Endometrial microvascular endothelial cells (primary cell): Measurements from ENCODE around the gene SSC5D. TPM values are rescaled to one million over a fixed set of nuclear protein-coding genes. Genes with fewer than 3 reads are reported as not detected.

Source experiments
- in situ Hi-C: cut with HindIII; loops from 2 replicates; pipeline ENCODE4 v1.10.0; 2017; ENCODE audit warnings: low sequenced_read_pairs, low pct_unique_long_range_greater_than_20kb; ENCODE audit errors: inconsistent ontology term
- total RNA-seq: library from RNA; depleted of rRNA; stranded (reverse); fragments of >200 nt; gene quantifications from one replicate; pipeline ENCODE4 v1.2.3, GENCODE V29; 2015; ENCODE audit errors: inconsistent ontology term

The SSC5D gene
- total RNA-seq, 1 donor from 2014 or later: 1.1 TPM

GRCh38 chr19:55453511-55454260 lies 34.5 kb upstream of the SSC5D start:
- in situ Hi-C loops: no loop called here

- in situ Hi-C loops: no loop called here
These were observed 33.4 kb upstream of the SSC5D start for GRCh38 chr19:55454787-55455243.

DNA sequence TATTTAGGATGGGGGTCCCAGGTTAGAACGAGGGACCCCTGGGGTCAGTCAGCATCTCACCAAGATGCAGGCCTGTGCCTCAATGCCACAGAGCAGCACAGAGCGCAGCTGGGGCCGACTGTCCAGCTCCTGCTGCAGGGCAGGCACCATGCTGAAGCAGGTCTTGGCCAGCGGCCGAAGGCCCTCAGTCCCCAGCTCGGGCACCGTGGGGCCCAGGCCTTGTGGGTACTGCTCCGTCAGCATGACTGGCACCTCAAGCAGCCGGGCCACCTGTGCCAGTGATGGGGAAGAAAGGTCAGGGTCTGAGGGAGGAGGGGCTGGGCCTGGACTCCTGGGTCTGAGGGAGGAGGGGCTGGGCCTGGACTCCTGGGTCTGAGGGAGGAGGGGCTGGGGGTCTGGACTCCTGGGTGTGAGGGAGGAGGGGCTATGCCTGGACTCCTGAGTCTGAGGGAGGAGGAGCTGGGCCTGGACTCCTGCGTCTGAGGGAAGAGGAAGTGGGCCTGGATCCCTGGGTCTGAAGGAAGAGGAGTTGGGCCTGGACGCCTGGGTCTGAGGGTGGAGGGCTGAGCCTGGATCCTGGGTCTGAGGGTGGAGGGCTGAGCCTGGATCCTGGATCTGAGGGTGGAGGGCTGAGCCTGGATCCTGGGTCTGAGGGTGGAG lies 32.5 kb upstream of the SSC5D start:
- in situ Hi-C loops: no loop called here

GRCh38 chr19:55456347-55456746 lies 31.9 kb upstream of the SSC5D start:
- in situ Hi-C loops: no loop called here

DNA sequence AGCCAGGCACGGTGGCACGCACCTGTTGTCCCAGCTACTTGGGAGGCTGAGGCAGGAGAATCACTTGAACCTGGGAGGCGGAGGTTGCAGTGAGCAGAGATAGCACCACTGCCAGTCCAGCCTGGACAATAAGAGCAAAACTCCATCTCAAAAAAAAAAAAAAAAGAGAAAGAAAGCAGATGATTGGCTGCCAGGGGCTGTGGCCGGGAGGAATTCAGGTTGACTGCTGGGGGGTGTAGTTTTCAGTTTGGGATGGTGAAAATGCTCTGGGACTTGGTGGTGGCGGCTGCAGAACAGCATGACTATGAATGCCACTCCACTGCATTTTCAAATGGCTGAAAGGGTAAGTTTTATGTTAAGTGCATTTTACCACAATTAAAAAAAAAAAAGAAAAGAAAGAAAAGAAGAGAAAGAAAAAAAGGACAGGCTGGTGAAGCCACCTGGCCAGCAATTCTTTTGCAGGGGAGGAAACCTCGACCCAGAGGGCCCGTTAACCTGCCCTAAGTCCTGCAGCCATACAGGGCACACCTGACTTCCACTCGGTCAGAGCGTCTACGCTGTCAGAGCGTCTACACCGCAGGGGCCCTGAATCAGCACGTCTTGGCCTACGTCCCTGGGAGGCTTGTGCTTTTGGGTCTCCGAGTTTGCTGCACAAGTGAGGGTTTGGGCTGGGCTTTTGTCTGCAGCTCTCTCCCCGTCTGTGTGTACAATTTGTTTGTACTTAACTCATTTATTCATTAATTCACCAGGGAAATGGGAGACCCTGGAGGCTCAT lies 30.4 kb upstream of the SSC5D start:
- in situ Hi-C loops: no loop called here

DNA sequence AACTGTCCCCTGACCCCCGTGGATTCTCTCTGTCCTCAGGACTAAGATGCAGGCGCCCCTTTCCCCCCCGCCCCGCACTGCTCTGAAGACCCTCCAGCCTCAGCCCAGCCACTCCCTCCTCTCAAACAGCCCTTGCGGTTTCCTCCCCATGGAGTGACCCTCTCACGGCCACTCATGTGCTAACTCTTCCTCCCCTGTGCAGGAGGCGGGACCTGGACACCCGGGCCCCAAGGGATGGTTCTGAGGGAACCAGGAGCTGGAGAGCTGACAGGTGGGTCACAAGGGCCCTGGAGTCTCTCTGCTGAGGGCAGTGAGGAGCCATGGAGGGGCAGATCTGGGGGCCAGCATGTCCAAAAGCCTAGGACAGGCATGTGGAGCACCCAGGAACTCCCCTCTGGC lies 28.7 kb upstream of the SSC5D start:
- in situ Hi-C loops: no loop called here

DNA sequence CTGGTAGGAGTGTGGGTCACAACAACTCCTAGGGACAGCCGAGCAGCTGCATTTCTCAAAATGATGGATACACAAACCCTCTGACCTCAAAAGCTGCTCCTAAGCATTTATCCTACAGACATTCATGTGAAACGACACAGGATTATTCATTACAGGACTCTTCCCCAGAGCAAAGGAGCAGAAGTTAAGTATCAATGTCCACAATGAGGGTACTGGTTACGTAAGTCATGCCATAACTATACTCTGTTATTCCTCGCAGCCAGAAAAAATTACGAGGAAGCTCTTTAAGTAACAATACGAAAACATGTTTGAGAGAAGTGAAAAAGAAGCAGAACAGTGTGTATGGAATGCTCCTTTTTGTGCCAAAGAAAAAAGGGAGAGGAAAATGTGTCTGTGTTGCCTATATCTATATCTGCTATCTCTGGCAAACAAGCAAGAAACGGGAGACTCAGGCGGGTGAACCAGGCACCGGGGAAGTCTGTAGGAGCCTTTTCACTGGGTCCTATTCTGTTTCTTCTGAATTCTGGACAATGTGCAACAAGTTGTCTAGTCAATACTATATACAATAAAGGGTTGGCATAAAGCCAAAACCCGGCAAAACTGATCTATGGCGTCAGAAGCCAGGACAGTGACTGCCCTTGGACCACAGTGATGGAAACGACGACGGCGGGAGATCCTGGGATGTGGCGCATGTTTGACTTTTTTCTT lies 28.1 kb upstream of the SSC5D start:
- in situ Hi-C loops: no loop called here

DNA sequence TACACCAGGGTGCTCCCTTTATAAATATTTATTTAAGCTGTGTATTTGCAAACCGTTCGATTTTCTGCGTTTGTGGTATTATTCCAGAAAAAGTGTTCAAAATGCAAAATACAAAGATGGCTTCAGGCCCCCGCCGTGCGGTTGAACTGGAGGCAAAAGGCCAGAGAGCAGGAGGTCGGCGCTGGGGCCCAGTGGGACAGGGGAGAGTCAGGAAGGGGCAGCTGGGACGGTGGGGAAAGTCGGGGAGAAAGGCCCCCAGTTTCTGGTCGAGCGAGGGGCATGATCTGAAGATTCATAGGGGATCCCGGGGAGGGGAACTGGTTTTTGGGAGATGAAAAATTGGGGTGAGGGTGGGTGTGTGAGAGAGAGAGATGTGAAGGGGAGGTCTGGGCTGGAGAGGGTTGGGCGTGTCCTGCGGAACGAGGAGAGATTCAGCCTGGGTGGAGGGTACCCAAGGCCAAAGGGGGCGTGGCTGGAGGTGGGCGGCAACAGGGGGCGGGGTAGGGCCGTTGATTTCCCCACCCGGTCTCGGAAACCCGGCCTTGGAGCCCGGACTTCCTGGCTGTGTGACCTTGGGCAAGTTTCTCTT lies 27.5 kb upstream of the SSC5D start:
- in situ Hi-C loops: no loop called here

DNA sequence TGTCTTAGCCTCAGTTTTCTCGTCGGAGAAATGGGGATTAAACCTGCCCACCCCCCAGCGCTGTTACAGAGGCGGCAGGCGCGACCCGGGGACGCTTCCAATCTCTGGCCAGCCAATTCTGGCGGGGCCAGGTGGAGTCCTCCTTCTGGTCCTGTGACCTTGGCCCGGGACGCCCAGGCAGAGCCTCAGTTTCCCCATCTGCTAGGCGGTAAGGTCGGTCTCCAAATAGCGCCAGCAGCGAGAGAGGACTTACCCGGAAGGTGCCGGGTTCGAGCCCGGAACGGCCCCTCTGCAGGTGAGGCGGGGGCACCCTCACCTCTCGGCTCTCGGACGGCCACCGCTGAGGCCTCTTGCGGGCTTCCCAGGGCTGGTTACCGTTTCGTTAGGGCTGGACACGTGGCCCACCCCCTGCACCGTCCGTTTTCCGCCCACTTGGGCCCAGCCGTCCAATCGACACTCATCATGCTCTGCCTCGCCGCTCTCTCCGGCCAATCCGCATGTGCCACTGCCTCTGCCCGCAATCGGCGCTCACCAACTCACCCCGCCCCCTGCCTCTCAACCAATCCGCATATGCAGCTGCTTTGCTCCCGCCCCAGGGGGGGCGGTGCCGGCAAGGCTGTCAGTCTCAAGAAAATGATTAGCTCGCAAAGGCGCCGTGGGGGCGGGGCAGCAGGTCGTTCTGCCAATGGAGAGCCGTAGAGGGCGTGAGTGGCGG lies 26.8 kb upstream of the SSC5D start, which contains the start of gene ISOC2:
Gene ISOC2, minus strand, starts transcription at position 384 of the 715 bp plus-strand sequence. CDS start 5,156 bp downstream, outside the sequence.
- in situ Hi-C loops: no loop called here

- in situ Hi-C loops: no loop called here
These were observed 26.1 kb upstream of the SSC5D start for GRCh38 chr19:55461974-55462626.

- in situ Hi-C loops: no loop called here
These were observed 25.5 kb upstream of the SSC5D start for GRCh38 chr19:55462722-55463121.

DNA sequence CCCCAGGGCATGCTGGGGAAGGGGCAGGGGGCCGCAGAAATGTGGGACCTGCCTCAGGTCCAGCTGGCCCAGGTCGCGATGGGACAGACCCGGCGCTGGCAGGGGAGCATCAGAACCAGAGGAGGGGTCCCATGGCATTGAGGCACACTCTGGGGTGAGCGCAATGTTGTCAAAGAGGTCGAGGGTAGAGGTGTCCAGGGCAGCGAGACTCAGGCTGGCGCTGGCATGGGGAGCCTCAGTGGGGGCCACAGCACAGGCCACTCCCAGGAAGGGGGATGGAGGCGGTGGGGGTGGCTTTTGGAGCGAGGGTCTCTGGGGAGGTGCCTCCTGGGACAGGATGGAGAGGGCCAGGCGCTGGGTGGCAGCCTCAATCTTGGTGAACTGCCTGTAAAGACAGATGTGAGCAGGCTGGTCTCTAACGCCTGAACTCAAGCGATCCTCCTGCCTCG lies 24.6 kb upstream of the SSC5D start:
- in situ Hi-C loops: no loop called here

- in situ Hi-C loops: no loop called here
These were observed 24.1 kb upstream of the SSC5D start for GRCh38 chr19:55464039-55464661.

GRCh38 chr19:55464662-55465054 lies 23.6 kb upstream of the SSC5D start, which contains the start of gene C19orf85:
C19orf85 (minus strand) TSS chr19:55464751; CDS start chr19:55464554, 197 bp downstream.
- in situ Hi-C loops: no loop called here

GRCh38 chr19:55465460-55466240 lies 22.6 kb upstream of the SSC5D start:
- in situ Hi-C loops: no loop called here

GRCh38 chr19:55466241-55466614 lies 22.0 kb upstream of the SSC5D start:
- in situ Hi-C loops: no loop called here
